Non-pigmented ciliary epithelial cell (primary cell): ENCODE results near the gene ENKD1.
A peak's percentile ranks its signal among the peaks of the same experiment; 100 is the strongest.

Source experiments
- DNase-seq: peaks from one replicate; pipeline ENCODE4 v3.0.0-alpha.2; 2010; ENCODE audit warnings: low read depth

The ENKD1 gene

DNA sequence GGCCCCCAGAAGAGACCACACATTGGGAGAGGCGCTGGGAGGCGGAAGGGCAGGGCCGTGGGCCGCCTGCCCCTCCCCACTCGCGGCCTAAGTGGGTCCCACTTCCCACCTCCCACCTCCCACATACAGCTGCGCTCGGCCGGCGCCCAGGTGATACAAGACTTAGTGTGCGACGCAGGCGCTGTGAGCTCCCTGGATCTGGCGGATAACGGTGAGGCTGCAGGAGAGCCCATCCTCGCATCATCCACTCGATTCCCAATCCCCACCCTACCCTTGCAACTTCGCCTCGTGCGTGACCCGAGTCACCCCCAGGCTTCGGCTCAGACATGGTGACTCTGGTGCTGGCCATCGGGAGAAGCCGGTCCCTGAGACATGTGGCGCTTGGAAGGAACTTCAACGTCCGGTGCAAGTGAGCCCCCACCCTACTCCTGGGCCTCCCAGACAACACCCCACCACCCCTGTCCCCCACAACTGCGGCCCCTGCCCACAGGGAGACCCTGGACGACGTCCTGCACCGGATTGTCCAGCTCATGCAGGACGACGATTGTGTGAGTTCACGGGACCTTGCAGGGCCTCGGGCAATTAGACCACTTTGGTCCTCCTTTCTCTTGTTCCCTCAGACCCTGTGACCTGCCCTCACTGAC, 17.7 kb downstream of the ENKD1 start:
- no peak for DNase-seq

DNA sequence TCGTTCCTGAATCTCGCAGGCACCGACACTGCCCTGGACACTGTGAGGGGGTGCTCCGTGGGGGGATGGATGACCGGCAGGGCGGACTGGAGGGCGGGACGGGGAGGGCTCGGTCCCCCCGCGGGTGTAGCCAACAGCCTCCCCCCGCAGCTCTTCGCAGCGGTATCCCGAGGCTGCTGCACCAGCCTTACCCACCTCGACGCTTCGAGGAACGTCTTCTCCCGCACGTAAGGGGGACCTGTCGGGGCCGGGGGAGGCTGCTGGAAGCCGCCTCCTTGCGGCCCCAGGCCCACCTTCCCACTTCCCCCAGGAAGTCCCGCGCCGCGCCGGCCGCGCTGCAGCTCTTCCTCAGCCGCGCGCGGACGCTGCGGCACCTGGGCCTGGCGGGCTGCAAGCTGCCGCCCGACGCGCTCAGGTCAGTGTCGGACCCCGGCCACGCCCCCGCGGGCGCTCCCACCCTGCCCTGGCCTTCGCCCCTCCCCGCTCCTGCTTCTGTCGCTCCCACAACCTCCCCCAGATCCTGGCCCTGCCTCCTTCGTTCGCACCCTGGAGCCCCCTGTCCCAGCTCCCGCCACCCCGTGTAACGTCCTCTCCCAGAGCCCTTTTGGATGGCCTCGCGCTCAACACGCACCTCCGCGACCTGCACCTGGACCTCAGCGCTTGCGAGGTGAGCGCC, 18.3 kb downstream of the ENKD1 start:
- DNase-seq: no peak

DNA sequence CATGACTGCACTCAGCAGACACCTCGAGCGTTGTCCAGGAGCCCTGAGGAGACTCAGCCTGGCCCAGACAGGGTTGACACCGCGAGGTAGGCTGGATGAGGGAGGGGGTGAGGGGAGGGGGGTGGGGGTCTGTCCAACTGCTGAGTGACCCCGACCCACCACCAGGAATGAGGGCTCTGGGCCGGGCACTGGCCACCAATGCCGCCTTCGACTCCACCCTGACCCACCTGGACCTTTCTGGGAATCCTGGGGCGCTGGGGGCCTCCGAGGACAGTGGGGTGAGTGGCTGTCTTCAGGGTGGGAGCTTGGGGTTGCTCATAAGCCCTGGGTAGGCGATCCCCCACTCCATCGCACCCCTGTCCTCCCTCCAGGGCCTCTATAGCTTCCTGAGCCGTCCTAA, 18.9 kb downstream of the ENKD1 start:
- DNase-seq: no peak

DNA sequence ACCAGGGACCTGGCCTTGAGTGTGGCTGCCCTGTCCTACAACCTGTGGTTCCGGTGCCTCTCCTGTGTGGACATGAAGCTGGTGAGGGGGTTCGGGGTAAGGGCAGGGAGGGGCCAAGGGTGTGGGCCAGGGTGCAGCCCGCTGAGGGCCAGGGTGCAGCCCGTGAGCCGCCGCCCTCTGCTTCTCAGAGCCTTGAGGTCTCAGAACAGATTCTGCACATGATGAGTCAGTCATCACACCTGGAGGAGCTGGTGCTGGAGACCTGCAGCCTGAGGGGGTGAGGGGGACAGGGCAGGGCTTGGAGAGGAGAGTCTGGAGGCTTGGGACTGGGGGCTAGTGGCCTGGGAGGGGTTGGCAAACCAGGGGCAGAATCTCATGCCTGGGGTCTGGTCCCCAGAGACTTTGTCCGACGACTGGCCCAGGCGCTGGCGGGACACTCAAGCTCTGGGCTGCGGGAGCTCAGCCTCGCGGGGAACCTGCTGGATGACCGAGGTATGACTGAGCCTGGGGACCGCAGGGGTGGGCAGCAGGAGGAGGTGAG, 19.4 kb downstream of the ENKD1 start:
- no peak for DNase-seq

DNA sequence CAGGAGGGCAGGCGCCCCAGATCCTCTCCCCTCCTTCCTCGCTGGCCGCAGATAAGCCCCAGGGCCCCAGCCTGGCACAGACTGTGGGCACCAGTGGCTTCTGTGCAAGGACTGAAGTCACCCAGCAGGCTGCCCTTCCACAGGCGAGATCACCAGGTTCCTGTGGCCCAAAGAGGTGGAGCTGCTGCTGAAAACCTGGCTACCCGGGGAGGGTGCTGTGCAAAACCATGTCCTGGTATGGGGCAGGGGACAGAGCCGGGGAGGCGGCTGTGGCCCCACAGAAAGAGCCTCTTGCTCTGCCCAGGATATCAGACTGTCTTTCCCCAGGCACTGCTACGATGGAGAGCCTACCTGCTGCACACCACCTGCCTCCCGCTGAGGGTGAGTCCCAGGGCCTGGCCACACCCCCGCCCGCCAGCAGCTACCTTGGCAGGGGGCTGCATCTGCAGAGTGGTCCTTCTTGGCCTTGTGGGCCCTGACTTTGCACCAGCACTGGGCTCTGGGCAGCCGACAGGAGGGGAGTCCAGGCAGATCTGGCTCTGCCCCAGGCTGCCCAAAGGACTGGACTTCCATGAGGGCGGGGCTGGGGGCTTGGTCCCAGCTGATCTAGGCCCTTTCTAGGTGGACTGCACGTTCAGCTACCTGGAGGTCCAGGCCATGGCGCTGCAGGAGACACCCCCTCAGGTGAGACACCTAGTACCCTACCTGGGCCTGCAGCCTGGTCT, 21.0 kb downstream of the ENKD1 start:
- no peak for DNase-seq

DNA sequence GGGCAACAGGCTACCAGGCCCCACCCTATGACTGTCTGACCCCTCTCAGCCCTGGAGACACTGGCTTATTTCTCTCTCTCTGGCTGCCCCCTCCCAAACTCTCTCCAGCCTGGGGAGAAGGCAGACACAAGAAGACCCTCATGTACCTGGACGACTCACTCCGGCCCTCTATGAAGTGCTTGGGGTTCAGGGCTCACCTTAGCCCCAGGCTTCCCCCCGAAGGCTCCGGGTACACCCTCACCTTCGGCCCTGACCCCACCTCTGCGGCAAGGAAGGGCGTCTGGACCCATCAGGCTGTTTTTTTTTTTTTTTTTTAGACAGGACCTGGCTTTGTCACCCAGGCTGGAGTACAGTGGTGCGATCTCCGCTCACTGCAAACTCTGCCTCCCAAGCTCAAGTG, 22.5 kb downstream of the ENKD1 start:
- no peak for DNase-seq

DNA sequence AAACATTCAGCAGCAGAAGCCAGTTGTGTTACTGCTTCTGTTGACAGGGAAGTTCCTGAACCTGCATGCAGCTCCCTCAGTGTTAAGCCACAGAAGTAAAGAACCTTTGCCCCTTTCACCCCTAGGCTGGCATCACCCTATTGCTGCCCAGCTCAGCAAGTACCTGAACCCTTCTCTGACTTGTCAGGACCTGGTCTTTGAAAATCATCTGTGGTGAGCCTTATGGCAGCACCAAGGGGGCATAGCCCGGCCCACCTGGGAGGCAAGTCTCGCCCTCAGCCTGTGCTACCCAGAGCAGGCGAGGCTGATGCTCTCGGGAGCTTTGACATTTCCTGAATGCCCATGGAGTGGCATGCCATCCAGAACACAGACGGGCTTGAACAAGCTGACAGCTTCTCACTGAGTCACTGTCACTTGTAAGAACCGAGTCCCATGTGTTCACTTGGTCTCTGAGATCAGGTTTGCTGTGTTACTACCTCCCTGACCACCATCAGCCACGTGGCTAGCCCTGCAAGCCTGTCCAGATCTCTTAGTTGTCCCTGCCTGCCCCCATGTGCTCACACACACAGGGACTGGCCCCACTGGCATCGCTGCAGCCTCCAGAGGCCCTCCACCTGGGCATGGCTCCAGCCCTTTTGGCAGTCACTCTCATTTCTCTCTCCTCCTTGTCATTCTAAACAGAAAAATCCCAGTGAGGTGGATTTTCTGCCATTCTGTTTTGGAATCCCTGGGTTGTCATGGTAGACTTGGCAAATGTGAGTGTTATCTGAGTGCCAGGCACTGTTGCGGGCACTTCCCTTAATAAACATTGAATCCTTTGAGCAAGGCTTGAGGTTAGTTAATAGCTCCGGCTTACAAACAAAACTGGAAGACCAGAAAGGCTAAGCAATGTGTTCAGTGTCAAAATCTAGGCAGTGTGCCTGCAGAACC, 24.5 kb downstream of the ENKD1 start:
- DNase-seq: no peak

DNA sequence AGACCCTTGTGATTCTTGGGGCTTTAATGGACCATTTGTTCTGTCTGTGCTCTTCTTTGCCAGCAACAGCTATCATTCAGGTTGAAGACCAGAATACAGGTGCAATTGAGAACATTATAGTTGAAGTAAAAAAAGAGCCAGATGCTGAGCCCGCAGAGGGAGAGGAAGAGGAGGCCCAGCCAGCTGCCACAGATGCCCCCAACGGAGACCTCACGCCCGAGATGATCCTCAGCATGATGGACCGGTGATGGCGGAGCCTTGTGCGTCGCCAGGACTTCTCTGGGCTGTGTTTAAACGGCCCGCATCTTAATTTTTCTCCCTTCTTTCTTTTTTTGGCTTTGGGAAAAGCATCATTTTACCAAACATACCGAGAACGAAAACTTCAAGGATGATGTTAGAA, 28.9 kb downstream of the ENKD1 start:
- DNase-seq: no peak

DNA sequence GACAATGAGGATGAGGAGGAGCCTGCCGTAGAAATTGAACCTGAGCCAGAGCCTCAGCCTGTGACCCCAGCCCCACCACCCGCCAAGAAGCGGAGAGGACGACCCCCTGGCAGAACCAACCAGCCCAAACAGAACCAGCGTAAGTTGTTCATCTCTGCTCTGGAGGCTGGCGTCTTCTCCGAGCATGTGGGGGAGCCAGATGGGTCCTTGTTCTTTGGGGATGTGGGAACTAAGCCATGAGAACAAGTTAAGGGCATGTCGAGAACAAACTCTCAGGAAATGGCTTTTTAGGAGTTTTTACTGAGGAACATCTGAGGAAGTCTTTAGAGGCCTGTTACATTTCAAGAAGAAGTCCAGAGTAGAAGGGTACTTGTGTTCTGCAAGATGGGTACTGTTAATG, 29.8 kb downstream of the ENKD1 start:
- DNase-seq: no peak

DNA sequence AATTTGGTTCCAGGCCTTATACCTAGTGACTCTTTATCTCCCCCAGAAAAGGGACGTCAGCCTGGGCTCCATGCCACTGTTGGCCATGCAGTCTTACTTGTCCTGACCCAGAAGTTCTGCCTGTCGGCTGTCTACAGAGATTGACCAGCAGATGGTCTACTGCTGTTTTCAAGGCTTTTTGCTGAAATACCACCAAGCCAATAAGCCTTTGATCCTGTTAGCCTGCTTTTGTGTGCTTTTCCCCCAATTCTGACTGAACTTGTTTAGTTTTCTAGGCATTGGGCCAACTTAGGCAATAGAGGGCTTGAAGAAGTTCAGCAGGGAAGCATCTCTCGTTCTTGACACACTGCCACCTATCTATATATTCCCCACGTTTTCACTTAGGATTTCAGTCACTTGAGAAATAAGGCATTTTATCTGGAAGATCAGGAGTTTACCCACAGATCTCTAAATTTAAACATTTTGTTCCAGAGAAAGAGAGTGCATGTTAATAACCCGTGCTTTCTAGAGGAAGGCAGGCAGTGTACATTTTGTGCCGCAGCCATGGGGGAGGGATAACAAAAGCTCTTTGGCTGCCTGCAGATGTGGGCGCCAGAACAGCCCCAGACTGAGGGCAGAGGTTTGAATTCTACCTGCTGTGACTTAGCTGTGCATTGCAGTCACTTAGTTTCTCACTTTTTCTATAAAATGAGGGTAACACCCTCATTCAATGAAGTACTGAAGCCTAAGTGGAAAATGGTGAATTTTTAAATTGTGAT, 34.0 kb downstream of the ENKD1 start:
- DNase-seq: peak; percentile 13

DNA sequence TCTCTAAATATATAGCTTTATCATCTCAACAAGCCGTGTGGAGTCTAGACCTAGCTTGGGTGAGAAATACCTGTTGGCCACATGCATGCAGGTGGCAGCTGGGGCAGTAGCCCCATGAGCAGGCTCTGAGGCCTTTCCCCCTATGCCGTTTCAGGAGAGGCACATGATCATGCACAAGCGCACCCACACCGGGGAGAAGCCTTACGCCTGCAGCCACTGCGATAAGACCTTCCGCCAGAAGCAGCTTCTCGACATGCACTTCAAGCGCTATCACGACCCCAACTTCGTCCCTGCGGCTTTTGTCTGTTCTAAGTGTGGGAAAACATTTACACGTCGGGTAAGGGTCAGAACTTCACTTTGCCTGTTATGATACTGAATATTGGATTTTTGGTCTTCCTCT, 38.3 kb downstream of the ENKD1 start:
- DNase-seq: no peak

DNA sequence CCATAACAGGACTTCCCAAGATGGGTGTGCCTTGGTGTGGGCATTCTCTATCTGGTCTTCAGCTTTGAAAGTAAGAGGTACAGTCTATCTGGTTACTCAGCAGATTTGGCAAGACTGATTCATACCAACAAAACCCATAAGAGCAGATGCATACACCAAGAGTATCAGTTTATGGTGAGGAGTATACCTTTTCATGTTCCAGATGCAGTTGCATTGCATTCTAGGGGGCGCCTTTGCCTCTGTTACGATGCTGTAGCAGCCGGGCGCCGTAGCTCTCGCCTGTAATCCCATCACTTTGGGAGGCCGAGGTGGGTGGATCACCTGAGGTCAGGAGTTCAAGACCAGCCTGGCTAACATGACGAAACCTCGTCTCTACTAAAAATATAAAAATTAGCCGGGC, 52.7 kb downstream of the ENKD1 start:
- no peak for DNase-seq
